ENCODE results near the gene ZDHHC6. TPM values are rescaled to one million over a fixed set of nuclear protein-coding genes. Genes with fewer than 3 reads are reported as not detected.

Gene ZDHHC6
- total RNA-seq, 2 experiments from 2014 or later = 31.5 to 33.8 TPM

DNA sequence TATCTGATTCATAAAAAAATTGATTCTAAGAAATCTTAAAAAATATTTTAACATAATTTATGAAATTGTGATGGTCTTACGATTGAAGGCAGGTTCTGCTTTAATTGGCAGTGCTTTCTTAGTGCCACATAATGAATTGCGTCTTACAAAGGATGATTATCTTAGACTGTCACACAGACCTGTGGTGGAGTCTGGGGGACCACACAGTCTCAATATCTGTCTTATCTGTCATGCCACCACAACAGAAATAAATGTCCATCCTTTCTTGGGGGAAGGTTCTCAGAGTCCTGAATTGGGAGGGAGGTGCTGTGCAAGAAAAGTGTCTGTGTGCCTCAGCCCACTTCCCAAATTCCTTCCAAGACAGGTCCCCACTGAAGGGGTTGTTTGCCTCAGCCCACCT is 34.0 kb downstream of the ZDHHC6 start:
- BruUV-seq (replicated peaks) = no TSS peak
- Histone ChIP-seq H4K20me1 (ENCODE audit: insufficient read depth, low read length) (no peaks in the 10 kb centered on the region), H3K79me2 (ENCODE audit: insufficient read depth, low read depth, low read length) (no peaks in the 10 kb centered on the region), H2AFZ (ENCODE audit: low read length) (no peak overlapping the region), H3K9me2 (ENCODE audit: insufficient read depth, low read length) (no peaks in the 10 kb centered on the region), H3K4me3 (ENCODE audit: low read depth, low read length, poor library complexity, severe bottlenecking) (no peak overlapping the region), H3K4me2 (ENCODE audit: low read length) (no peak overlapping the region), H3K27ac (ENCODE audit: low read depth, low read length, poor library complexity, severe bottlenecking) (no peak overlapping the region), H3K36me3 (ENCODE audit: insufficient read depth, low read length) (peaks cover 77% of the 10 kb centered on the region), H3K4me1 (ENCODE audit: insufficient read depth, low read length, poor library complexity, severe bottlenecking) (no peaks in the 10 kb centered on the region), H3K9me3 (ENCODE audit: low read length) (no peaks in the 10 kb centered on the region)
- DNase-seq (ENCODE audit: low spot score) = no peak
- TF ChIP-seq, protein P1, sequence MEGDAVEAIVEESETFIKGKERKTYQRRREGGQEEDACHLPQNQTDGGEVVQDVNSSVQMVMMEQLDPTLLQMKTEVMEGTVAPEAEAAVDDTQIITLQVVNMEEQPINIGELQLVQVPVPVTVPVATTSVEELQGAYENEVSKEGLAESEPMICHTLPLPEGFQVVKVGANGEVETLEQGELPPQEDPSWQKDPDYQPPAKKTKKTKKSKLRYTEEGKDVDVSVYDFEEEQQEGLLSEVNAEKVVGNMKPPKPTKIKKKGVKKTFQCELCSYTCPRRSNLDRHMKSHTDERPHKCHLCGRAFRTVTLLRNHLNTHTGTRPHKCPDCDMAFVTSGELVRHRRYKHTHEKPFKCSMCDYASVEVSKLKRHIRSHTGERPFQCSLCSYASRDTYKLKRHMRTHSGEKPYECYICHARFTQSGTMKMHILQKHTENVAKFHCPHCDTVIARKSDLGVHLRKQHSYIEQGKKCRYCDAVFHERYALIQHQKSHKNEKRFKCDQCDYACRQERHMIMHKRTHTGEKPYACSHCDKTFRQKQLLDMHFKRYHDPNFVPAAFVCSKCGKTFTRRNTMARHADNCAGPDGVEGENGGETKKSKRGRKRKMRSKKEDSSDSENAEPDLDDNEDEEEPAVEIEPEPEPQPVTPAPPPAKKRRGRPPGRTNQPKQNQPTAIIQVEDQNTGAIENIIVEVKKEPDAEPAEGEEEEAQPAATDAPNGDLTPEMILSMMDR (conservative IDR thresholded peaks at IDR 0.05; ENCODE audit: low read length) = no peak
- no peak for TF ChIP-seq EZH2phosphoT487 (IDR thresholded peaks at IDR 0.05; ENCODE audit: borderline replicate concordance, low read depth, low read length)
- intact Hi-C loops (cut with micrococcal nuclease; ENCODE audit: unreplicated experiment) = no loop called here
- CTCF ChIA-PET (ENCODE audit: unreplicated experiment) = no interaction called here
- POLR2A ChIA-PET = interaction anchor here (1.0 to 1.1 kb wide), 2 partner anchors 10 to 25 kb away, joined by 3 read pairs; no protein-coding TSS in a partner anchor

DNA sequence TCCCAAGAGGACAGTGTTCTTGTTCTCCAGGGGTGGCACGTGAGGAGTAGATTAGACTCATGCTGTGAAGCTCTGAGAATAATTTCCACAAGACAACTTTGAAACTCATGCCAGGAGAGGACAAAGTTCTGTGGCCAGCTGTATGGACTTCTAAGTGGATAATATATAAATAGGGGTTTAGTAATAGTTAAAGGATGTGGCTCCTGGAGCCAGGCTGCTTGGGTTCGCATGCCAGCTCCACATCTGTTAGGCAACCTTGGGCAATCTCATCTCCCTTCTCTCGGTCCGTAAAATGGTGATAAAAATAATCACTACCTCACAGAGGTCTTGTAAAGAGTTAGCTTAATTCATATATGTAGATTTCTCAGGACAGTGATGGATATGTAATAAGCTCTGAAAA is 37.0 kb downstream of the ZDHHC6 start:
- no peak overlapping the region for H2AFZ ChIP-seq (ENCODE audit: low read length)
- H3K9me2 ChIP-seq (ENCODE audit: insufficient read depth, low read length) = no peaks in the 10 kb centered on the region
- no TSS peak for BruUV-seq (replicated peaks)
- H3K4me2 ChIP-seq (ENCODE audit: low read length) = no peak overlapping the region
- TF ChIP-seq, protein P1 (conservative IDR thresholded peaks at IDR 0.05; ENCODE audit: low read length) = no peak
- TF ChIP-seq EZH2phosphoT487 (IDR thresholded peaks at IDR 0.05; ENCODE audit: borderline replicate concordance, low read depth, low read length) = no peak
- POLR2A ChIA-PET = interaction anchor here (0.7 to 1.1 kb wide), 4 partner anchors 9 to 51 kb away, joined by 3 to 5 read pairs (median 3); no protein-coding TSS in a partner anchor
- intact Hi-C loops (cut with micrococcal nuclease; ENCODE audit: unreplicated experiment) = no loop called here
- no peaks in the 10 kb centered on the region for H3K4me1 ChIP-seq (ENCODE audit: insufficient read depth, low read length, poor library complexity, severe bottlenecking)
- H4K20me1 ChIP-seq (ENCODE audit: insufficient read depth, low read length) = no peaks in the 10 kb centered on the region
- H3K27ac ChIP-seq (ENCODE audit: low read depth, low read length, poor library complexity, severe bottlenecking) = no peak overlapping the region
- CTCF ChIA-PET (ENCODE audit: unreplicated experiment) = no interaction called here
- peaks cover 5% of the 10 kb centered on the region; the same call in 1 of the 2 replicates for H3K9me3 ChIP-seq (ENCODE audit: low read length)
- no peak overlapping the region for H3K4me3 ChIP-seq (ENCODE audit: low read depth, low read length, poor library complexity, severe bottlenecking)
- H3K36me3 ChIP-seq (ENCODE audit: insufficient read depth, low read length) = peaks cover 76% of the 10 kb centered on the region
- DNase-seq (ENCODE audit: low spot score) = no peak
- no peaks in the 10 kb centered on the region for H3K79me2 ChIP-seq (ENCODE audit: insufficient read depth, low read depth, low read length)

DNA sequence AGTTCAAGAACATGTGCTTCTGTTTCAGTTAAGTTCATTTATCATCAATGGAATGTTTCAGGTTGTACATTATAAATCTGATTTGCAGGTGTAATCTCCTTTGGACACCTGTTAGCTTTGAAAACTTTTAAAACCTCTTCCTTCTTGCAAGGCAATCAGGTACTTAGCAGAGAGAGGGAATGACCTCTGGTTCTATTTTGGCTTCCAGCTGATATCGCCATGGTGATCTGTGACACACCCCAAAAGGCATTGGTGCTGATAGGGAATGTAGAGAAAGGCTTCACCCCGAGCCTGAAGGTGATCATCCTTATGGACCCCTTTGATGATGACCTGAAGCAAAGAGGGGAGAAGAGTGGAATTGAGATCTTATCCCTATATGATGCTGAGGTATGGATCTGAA is 37.4 kb downstream of the ZDHHC6 start:
- ChIA-PET CTCF (ENCODE audit: unreplicated experiment) (no interaction called here), POLR2A (interaction anchor here (0.8 to 1.1 kb wide), 3 partner anchors 8 to 51 kb away, joined by 3 to 5 read pairs (median 3); no protein-coding TSS in a partner anchor)
- H3K36me3 ChIP-seq (ENCODE audit: insufficient read depth, low read length) = peaks cover 77% of the 10 kb centered on the region
- no peak overlapping the region for H3K4me3 ChIP-seq (ENCODE audit: low read depth, low read length, poor library complexity, severe bottlenecking)
- no peaks in the 10 kb centered on the region for H3K4me1 ChIP-seq (ENCODE audit: insufficient read depth, low read length, poor library complexity, severe bottlenecking)
- peaks cover 5% of the 10 kb centered on the region; the same call in 1 of the 2 replicates for H3K9me3 ChIP-seq (ENCODE audit: low read length)
- no TSS peak for BruUV-seq (replicated peaks)
- no peak for DNase-seq (ENCODE audit: low spot score)
- TF ChIP-seq, protein P1 (conservative IDR thresholded peaks at IDR 0.05; ENCODE audit: low read length) = no peak
- TF ChIP-seq EZH2phosphoT487 (IDR thresholded peaks at IDR 0.05; ENCODE audit: borderline replicate concordance, low read depth, low read length) = no peak
- intact Hi-C loops (cut with micrococcal nuclease; ENCODE audit: unreplicated experiment) = no loop called here
- no peak overlapping the region for H3K27ac ChIP-seq (ENCODE audit: low read depth, low read length, poor library complexity, severe bottlenecking)
- no peak overlapping the region for H2AFZ ChIP-seq (ENCODE audit: low read length)
- no peaks in the 10 kb centered on the region for H3K9me2 ChIP-seq (ENCODE audit: insufficient read depth, low read length)
- no peak overlapping the region for H3K4me2 ChIP-seq (ENCODE audit: low read length)
- H4K20me1 ChIP-seq (ENCODE audit: insufficient read depth, low read length) = no peaks in the 10 kb centered on the region
- H3K79me2 ChIP-seq (ENCODE audit: insufficient read depth, low read depth, low read length) = no peaks in the 10 kb centered on the region
